WERI-Rb-1 (cell line): ENCODE data around the gene PATE3.

Source experiments
- DNase-seq: peaks from one replicate; pipeline ENCODE4 v3.0.0-alpha.2; 2020
- H3K27ac ChIP-seq: fragments of 250-450 bp; sonication (Bioruptor Pico); 2 replicates; pipeline ENCODE4 v1.5.1; 2020; ENCODE audit warnings: mild to moderate bottlenecking, moderate library complexity
- H3K27me3 ChIP-seq: fragments of 250-450 bp; sonication (Bioruptor Pico); 2 replicates; pipeline ENCODE4 v1.5.1; 2021; ENCODE audit warnings: mild to moderate bottlenecking, low read depth, moderate library complexity; ENCODE audit not compliant: insufficient read depth, severe bottlenecking
- H3K36me3 ChIP-seq: fragments of 250-450 bp; sonication (Bioruptor Pico); 2 replicates; pipeline ENCODE4 v1.5.1; 2020; ENCODE audit warnings: mild to moderate bottlenecking, moderate library complexity
- H3K4me3 ChIP-seq: 2 replicates; pipeline ENCODE4 v1.5.1; 2011; ENCODE audit warnings: low read depth, mild to moderate bottlenecking, control low read depth, low read length
- H3K9me3 ChIP-seq: fragments of 250-450 bp; sonication (Bioruptor Pico); 2 replicates; pipeline ENCODE4 v1.5.1; 2021; ENCODE audit warnings: mild to moderate bottlenecking, moderate library complexity; ENCODE audit not compliant: severe bottlenecking
- TF ChIP-seq, protein P1 (sequence below): IDR thresholded peaks from 2 replicates; pipeline ENCODE4 v1.5.1; 2011; ENCODE audit warnings: low read depth, mild to moderate bottlenecking, control low read depth, inconsistent platforms, low read length

PATE3 gene

DNA sequence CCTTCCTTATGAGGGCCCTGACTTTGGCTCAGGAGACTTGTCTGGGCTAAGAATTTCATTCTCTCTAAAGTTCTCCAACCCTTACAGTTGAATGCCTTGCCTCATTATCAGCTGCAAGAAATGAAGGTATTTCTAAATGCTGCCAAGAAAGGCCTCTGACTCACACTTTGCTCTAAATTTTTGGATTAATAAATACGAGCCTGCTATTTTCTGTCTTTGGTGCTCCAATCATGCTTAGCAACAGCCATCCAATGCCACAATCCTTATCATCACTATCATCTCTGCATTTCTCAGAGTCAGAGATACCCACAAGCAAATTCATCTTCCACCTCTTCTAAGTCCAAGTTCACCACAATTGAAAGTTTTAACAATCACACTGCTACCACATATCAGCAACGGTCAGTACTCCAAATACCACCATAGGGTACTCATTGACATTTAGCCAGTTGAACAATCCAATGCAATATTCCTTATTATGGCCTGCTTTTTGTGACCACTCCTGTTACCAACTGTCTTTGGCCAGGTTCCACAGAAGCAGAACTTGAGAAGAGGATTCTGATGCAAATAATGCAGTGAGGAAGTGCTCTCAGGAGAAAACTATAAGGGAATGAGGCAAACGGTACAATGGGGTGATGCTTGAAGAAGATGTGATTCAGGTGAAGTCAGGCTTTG lies 15.0 kb upstream of the PATE3 start:
- no peak for DNase-seq
- peaks cover 75% of the 10 kb centered on the region for H3K27me3 ChIP-seq
- no peak overlapping the region for H3K4me3 ChIP-seq
- H3K9me3 ChIP-seq: no peaks in the 10 kb centered on the region
- TF ChIP-seq, protein P1, sequence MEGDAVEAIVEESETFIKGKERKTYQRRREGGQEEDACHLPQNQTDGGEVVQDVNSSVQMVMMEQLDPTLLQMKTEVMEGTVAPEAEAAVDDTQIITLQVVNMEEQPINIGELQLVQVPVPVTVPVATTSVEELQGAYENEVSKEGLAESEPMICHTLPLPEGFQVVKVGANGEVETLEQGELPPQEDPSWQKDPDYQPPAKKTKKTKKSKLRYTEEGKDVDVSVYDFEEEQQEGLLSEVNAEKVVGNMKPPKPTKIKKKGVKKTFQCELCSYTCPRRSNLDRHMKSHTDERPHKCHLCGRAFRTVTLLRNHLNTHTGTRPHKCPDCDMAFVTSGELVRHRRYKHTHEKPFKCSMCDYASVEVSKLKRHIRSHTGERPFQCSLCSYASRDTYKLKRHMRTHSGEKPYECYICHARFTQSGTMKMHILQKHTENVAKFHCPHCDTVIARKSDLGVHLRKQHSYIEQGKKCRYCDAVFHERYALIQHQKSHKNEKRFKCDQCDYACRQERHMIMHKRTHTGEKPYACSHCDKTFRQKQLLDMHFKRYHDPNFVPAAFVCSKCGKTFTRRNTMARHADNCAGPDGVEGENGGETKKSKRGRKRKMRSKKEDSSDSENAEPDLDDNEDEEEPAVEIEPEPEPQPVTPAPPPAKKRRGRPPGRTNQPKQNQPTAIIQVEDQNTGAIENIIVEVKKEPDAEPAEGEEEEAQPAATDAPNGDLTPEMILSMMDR: no peak
- no peak overlapping the region for H3K27ac ChIP-seq
- H3K36me3 ChIP-seq: no peaks in the 10 kb centered on the region

DNA sequence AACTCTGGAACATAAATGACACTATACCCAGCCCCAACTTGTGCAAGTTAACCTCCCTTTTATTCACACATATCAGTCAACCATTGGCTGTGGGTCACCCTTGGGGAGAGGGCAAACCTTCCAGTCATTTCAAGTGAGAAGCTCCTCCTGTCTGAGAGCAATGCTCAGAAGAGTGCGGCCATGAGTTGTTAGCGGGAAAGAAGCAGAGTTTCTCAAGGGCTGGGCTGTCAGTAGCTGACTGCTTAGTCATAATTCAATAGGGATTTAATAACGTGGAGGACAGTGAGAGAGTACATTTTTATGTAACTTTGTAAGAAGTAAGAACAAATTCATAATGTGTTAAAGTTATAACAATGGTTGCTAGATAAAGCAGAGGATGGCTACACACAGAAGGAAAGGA lies 14.4 kb upstream of the PATE3 start:
- DNase-seq: no peak
- Histone ChIP-seq H3K27me3 (peaks cover 75% of the 10 kb centered on the region), H3K9me3 (no peaks in the 10 kb centered on the region), H3K4me3 (no peak overlapping the region), H3K27ac (no peak overlapping the region), H3K36me3 (no peaks in the 10 kb centered on the region)
- TF ChIP-seq, protein P1: no peak

DNA sequence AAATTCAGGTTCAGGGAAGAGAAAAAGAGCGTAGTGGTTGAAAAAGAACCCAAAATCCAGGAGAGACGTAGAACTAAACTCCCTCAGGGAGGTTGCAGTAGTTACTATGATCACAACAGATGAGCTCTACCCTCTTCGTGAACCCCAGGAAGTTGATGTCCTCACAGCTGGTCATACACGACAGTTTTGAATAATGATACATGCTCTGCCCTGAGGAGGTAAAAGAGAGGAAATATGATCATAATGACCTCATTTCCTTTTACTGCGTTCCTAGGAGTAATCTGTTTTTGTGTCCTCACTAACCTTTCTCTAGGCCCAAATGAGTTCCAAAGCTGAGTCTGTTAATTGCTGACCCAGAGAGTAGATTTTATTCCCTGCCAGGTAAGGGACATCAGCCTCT lies 10.6 kb upstream of the PATE3 start:
- Histone ChIP-seq H3K36me3 (no peaks in the 10 kb centered on the region), H3K4me3 (no peak overlapping the region), H3K27me3 (peaks cover 46% of the 10 kb centered on the region), H3K9me3 (no peaks in the 10 kb centered on the region), H3K27ac (no peak overlapping the region)
- no peak for DNase-seq
- TF ChIP-seq, protein P1: no peak

DNA sequence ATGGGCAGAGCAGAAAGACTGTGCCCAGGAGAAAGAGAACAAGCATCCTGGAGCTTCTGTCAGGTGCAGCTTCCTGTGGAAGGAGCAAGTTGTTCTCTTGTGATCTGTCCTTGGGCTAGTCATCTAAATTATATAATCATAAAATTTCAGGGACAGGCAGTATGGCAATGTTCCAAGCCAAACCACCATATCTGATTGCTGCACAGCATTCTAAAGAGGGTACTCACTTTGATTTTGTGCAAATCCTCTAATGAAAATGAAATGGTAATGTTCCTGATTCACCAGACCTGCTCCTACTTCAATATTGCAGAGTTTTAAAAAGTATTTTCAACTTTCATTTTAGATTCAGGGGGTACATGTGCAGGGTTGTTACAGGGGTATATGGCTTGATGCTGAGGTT lies 9.2 kb upstream of the PATE3 start, which contains the start of gene PATE2:
Gene PATE2 (minus strand): TSS at position 101 of the 400 bp plus-strand sequence. CDS start 55 bp downstream, at position 46.
- H3K27me3 ChIP-seq: peaks cover 35% of the 10 kb centered on the region

DNA sequence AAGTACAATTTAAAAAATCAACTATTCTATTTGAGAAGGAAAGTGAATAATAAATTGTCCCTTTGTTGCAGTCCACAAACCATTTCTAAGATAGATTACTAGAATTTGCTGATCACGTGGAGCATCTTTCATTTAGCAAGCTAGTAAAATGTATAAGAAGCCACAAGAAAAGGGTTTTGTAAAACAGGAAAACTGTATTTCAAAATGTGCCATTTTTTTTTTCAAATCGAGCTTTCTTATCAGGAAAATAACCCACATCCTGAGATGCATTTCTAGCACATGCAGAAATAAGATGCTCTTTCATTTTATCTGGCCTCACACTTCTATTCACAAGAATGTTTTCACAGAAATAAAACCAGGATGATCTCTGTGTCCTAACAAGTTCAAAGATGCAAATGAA lies 3.2 kb upstream of the PATE3 start:
- Histone ChIP-seq H3K36me3 (no peaks in the 10 kb centered on the region), H3K27me3 (peaks cover 21% of the 10 kb centered on the region), H3K9me3 (no peaks in the 10 kb centered on the region), H3K4me3 (no peak overlapping the region), H3K27ac (no peak overlapping the region)
- no peak for DNase-seq
- TF ChIP-seq, protein P1: no peak

More for the DNA sequence above, 9.2 kb upstream of the PATE3 start, which contains the start of gene PATE2:
- DNase-seq: no peak
- Histone ChIP-seq H3K4me3 (no peak within 1 kb of the TSS), H3K36me3 (no peaks in the 10 kb centered on the region), H3K9me3 (no peaks in the 10 kb centered on the region), H3K27ac (no peak within 1 kb of the TSS)
- TF ChIP-seq, protein P1: no peak

DNA sequence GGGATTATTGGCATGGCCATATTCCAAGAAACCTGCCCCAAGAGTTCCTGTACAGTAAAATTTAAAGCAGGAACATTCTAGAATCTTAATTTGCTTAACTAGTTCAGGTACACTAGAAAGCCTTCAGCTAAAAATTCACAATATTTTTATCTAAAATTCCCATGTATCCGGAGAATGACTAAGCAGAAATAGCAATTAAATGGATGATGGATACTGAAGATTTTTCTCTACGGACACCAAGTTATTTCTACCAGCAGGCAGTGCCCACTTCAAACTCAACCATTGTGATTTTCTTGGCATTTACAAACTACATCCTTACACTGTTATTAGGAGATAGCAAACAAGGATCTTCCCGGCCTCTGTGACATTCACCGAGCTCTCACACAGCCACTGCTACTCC lies 2.9 kb downstream of the PATE3 start:
- no peak overlapping the region for H3K4me3 ChIP-seq
- H3K9me3 ChIP-seq: no peaks in the 10 kb centered on the region
- TF ChIP-seq, protein P1: no peak
- H3K36me3 ChIP-seq: no peaks in the 10 kb centered on the region
- no peak for DNase-seq
- H3K27me3 ChIP-seq: peaks cover 14% of the 10 kb centered on the region
- no peak overlapping the region for H3K27ac ChIP-seq
